HS-5 (cell line): ENCODE measurements around the gene ANKRD18B.
"Not testable (repeated sequence)": the region's sequence is repeated elsewhere in the genome, so short reads cannot be mapped to it uniquely, and the experiment has no call there.

Source experiments
- DNase-seq: peaks from one replicate; pipeline ENCODE4 v3.0.0-alpha.2; 2012; ENCODE audit warnings: low read depth

The ANKRD18B gene

DNA sequence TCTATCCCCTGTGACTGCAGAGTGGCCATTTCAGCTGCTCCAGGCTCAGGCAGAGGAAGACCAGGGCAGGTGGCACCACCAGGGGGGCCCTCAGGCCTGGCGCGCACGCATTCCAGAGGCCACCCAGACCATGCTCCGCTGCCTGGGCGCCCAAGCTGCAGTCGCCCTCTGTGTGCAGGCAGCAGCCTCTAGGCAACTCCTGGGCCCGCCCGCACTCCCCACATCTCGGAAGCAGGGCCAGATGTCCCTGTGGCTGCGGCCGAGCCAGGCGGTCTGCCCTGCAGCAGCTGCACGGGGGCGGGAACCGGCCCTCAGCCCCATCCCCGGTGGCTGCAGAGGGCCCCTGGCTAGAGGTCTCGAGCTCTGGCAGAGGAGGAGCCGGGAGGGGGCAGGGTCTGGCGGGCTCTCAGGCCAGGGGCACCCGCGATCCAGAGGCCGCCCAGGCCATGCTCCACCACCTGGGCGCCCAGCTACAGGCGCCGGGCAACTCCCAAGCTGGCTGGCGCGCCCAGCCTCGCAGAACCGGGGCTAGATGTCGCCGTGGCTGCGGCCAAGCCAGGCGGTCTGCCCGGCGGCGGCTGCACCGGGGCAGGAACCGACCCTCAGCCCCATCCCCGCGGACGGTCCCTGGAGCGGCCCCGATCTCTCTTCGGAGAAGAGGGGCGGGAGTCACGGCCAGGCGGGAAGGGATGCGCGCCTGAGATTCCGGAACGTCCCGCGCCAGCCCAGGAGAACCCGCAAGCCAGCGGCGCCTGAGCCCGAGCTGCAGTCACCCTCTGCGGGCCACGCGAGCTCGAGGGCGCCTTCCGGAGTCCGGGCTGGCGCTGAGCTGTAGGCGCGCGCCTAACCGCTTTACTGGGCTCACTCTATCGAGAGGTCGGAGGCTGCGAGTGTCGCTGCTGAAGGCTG is at the start of gene ANKRD18B:
TSS of gene ANKRD18B (plus strand) at position 855 of the 909 bp plus-strand sequence. CDS start 239 bp downstream, outside the sequence.
- not testable (repeated sequence) for DNase-seq

DNA sequence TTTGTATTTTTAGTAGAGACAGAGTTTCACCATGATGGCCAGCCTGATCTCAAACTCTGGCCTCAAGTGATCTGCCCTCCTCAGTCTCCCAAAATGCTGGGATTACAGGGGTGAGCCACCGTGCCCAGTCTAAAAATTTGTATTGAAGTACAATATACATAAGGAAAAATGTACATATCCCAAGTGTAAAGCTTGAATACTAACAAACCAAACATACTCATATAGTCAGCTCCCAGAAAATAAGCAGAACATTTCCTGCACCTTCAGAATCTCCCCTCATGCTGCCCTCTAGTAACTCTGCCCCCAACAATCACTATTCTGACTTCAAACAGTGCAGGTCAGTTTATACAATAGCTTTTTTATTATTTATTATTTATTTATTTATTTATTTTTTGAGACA is 48.7 kb upstream of the ANKRD18B start:
- no peak for DNase-seq

DNA sequence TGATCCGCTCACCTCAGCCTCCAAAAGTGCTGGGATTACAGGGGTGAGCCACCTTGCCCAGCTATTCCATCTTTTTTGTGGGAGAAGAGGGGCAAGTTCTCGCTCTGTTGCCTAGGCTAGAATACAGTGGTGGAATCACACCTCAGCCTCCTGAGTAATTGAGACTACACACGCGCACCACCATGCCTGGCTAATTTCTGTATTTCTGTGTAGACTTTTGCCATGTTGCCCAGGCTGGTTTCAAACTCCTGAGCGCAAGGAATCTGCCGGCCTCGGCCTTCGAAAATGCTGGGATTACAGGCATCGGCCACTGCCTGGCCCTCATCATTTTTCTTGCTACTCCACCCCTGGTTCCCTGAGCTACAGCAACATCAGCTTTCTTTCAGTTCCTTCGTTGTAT is 47.5 kb upstream of the ANKRD18B start:
- DNase-seq, result no peak

DNA sequence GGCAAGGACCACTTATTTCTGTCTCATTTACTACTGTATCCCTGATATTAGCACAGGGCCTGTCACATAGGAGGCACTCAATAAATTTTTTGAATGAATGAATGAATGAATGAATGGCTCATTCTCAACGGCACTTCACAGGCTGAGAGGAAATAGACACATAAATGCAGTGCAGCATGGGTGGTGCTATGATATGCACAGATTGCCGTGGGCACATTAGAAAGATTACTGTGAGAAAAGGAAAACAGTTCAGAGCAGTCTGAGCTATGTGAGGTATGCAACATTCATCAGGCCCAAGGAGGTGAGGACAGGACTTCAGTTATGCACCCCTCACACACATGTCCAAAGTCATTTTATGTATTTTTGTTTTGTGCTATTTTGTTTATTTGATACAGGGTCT is 43.9 kb upstream of the ANKRD18B start:
- DNase-seq, result no peak

DNA sequence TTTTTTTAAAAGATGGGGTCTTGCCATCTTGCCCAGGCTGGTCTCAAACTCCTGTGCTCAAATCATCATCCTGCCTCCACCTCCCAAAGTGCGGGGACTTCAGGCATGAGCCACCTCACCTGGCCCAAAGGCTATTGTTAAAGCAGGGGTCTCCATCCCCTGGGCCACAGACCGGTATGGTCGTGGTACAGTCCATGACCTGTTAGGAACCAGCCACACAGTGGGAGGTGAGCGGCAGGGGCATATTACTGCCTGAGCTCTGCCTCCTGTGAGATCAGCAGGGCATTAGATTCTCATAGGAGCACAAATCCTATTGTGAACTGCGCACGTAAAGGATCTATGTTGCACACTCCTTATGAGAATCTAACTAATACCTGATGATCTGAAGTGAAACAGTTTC is 43.1 kb upstream of the ANKRD18B start:
- no peak for DNase-seq

DNA sequence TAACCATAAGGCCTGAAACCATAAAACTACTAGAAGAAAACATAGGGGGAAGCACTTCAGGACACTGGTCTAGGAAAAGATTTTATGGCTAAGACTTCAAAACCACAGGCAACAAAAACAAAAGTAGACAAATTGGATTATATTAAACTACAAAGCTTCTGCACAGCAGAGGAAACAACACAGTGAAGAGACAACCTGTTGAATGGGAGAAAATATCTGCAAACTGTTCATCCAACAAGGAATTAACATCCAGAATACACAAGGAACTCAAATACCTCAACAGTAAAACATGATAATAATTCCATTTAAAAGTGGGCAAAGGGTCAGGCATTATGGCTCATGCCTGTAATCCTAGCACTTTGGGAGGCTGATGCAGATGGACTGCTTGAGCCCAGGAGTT is 38.7 kb upstream of the ANKRD18B start:
- not testable (repeated sequence) for DNase-seq

DNA sequence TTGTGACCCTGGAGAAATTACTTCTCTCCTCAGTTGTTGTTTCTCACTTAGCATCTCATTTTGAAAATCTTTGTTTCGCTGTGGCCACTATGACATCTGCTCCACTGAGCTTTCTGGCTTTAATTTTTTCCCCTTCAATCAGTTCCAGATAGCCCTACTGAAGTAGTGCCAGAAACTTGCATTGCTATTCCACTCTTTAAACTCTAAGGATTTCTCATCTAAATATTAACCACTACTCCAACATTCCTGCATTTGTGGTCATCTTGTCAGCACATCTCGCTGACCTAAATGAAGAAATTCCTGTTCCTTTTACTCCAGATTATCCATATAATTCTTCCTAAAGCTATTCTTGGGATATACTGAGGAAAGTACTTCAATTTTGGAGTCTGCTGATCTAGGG is 35.0 kb upstream of the ANKRD18B start:
- DNase-seq, result no peak

DNA sequence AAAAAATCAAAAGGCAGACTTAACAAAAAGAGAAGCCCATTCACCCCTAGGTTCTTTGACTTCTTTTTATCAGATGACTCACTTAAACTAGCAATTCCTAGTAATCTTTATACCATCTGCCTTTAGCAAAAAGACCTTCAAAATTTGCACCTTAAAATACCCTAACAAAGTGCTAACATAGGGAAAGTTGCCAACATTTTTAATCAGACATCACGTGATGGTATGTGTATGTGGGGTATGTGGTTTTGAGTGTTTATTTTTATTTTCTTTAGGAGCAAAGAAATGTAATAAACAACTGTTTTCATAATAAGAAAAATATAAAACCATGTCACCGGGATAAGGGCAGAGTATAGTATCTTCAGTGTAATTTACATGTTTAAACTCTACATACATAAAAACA is 30.2 kb upstream of the ANKRD18B start:
- not testable (repeated sequence) for DNase-seq

DNA sequence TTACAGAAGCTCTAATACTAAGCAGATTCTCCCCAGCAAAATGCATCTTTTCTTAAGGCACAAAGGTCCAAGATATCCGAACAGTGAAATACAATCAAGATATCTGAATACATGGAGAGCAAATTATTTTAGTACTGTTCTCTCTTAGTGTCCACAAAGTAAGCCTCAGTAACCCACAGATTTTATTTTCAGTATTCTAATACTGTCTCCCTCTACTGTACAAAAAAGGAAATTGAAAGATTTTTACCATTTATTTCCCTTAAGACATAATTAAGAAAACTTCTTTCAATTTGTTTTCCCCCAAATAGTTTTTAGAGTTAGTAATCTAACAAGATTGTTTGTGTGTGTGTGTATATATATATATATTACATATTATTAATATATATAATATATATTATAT is 25.7 kb upstream of the ANKRD18B start:
- no peak for DNase-seq

DNA sequence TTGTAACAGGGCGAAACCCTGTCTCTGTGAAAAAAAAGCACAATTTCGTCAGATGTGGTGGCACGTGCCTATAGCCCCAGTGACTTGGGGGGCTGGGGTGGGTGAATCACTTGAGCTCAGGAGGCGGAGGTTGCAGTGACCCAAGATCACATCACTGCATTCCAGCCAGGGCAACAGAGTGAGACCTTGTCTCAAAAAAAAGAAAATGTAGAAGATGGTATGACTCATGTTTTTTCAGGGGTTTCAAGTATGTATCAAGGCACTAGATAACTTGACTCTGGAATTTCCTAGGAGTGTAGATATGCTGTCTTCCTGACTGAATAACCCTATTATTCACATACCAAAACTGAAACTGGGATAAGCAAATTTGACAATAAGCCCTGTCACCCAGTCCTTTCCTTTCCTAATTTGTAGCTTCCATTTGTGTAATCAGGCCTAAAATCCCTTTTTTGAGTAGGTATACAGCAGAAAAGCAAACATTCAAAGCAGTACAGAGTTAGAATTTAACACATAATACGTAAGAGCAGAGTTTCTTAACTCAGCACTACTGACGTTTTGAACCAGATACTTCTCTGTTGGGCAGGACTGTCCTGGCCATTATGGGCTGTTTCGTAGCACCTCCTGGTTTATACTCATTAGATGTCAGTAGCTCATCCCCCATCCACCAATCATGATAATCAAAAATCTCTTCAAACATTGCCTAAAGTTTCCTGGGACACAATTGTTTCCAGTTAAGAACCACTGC is 17.3 kb upstream of the ANKRD18B start:
- peak; percentile 94 for DNase-seq

DNA sequence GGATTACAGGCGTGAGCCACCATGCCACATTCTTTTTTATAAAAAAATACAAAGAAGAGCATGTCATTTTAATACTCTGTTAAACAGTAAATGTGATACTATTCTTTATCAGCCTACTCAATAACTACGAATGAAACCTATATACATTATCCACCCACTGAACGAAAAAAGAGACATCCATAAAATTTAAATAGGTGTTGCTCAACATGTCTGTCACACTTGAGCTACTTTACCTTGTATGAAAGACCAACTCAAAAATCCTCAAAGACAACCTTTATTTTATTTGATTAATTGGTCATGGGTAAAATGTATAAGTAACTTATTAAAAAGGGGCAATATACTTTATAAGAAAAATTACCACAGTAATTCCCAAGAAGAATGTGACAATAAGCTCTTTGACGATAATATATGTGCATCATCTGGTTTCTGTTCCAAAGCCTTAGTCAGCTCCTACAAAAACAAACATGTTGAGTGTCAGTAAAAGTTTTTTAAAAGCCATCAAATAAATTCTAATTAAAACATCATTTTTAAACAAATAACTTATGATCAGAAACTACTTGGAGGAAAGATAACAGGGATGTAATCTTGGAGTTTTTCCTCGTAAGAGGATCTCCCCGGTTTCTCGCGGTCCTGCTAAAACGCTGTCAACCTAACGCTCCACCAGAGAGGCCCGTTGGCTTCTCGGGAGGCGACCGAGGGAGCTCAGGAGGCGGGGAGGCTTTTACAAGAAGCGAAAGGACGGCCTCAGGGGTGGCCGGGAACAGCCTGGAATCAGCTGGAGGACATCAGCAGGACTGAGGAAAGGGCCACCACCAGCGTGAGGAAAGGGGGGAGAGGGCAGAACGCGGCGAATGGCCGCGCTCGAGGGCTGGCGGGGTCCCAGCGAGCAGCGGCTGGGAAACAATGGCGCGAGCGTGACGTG is 13.5 kb upstream of the ANKRD18B start:
- DNase-seq, result peak; percentile 34

DNA sequence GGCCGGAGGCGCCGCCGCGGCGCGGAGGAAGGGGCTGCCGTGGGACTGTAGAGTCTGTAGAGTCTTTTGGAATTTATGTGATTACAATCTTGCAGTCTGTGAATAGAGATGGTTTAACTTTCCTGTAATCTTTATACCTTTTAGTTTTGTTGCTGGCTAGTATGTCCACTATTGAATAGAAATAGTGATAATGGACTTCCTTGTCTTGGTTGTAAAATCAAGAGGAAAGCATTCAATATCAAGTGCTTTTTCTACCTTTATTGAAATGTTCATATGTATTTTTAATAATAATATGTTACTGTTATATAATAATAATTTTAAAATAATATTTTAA is 12.9 kb upstream of the ANKRD18B start:
- DNase-seq, result not testable (repeated sequence)

DNA sequence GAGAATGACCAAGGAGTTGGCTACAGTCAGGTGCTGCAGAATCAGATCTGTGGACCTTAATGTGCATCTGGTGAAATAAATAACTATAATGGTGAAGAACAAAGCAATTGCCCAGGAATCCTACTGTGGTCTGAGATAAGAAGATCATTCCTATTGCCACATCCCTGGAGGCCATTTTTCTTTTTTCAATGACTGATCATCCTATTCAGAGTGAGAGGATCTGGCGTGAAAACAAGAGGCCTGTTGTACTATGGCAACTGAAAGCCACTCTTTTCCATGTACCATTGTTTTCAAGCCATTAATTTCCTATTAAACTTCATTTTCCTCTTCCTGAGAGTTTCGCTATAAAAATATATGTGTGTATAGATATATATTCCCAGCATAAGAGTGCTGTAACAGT is 11.5 kb upstream of the ANKRD18B start:
- DNase-seq, result not testable (repeated sequence)

DNA sequence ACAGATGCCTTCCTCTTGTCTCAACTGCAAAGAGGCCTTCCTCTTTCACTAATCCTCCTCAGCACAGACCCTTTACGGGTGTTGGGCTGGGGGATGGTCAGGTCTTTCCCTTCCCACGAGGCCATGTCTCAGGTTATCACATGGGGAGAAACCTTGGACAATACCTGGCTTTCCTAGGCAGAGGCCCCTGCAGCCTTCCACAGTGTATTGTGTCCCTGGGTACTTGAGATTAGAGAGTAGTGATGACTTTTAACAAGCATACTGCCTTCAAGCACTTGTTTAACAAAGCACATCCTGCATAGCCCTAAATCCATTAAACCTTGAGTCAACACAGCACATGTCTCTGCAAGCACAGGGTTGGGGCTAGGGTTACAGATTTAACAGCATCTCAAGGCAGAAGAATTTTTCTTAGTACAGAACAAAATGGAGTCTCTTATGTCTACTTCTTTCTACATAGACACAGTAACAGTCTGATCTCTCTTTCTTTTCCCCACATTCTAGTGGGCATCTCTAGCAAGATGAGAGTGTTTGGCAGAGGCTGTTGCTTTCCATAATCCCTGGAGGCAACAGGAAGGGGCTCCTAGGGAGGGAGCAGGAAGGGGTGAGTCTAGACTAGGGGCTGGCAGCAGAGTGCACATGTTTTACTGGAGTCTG is 8.6 kb upstream of the ANKRD18B start:
- DNase-seq, result not testable (repeated sequence)

DNA sequence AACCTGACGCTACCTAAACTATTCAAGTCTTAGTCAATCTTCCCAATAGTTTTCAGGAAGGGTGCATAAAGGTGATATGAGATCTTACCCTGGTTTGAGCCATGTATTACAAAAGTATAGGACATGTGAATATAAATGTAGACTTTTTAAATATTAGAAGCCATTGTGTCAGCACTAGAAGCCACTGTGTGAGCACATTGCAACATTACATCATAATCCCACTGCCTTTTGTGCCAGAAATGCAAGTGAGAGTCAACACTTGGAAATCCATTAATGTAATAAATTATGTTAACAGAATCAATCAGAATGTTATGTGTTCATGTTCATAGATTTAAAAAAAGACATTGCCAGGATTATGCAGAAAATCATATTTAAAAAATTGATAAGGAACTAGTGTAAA is 7.7 kb upstream of the ANKRD18B start:
- DNase-seq, result not testable (repeated sequence)

DNA sequence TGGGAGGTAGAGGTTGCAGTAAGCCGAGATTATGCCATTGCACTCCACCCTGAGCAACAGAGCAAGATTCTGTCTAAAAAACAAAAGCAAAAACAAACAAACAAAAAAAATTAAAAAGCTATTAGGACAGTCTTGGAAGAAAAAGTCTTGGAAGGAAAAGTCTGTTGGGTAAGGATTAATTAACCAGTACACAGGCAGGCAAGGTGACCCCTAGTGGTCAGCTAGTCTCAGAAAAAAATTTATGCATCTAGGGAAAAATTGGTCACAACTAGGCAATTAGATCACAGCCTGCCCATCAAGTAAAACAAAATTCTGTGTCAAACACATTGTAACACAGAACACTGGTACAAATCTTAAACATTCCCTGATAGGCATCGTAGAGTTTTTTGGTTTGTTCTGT is 6.7 kb upstream of the ANKRD18B start:
- no peak for DNase-seq

DNA sequence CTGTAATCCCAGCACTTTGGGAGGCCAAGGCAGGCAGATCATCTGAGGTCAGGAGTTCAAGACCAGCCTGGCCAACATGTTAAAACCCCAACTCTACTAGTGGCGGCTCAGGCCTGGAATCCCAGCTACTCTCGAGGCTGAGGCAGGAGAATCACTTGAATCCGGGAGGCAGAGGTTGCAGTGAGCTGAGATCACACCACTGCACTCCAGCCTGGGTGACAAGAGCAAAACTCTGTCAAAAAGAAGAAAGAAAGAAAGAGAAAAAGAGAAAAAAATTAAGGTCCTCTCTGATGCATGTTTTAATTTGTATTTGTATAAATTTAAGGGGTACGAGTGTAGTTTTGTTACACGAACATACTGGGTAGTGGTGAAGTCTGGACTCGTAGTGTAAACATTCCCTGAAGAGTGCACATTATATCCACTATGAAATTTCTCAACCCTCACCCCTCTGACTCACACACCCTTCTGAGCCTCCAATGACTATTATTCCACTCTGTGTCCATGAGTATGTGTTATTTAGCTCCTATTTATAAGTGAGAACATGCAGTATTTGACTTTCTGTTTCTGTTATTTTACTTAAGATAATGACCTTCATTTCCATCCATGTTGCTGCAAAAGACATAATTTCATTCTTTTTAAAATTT is 6.0 kb upstream of the ANKRD18B start:
- peak; percentile 47 for DNase-seq

DNA sequence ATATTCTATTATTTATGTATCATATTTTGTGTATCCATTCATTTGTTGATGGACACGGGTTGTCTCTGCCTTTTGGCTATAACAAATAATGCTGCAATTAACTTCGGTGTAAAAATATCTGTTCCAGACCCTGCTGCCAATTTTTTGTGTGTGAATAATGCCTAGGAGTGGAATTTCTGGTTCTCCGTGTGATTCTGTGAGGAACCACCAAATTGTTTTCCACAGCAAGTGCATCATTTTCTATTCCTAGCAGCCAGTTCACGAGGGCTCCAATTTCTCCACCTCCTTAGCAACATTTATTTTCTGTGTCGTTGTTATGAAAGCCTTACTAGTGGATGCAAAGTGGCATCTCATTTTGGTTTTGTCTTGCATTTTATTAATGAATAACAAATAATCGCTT is 2.2 kb upstream of the ANKRD18B start:
- not testable (repeated sequence) for DNase-seq

DNA sequence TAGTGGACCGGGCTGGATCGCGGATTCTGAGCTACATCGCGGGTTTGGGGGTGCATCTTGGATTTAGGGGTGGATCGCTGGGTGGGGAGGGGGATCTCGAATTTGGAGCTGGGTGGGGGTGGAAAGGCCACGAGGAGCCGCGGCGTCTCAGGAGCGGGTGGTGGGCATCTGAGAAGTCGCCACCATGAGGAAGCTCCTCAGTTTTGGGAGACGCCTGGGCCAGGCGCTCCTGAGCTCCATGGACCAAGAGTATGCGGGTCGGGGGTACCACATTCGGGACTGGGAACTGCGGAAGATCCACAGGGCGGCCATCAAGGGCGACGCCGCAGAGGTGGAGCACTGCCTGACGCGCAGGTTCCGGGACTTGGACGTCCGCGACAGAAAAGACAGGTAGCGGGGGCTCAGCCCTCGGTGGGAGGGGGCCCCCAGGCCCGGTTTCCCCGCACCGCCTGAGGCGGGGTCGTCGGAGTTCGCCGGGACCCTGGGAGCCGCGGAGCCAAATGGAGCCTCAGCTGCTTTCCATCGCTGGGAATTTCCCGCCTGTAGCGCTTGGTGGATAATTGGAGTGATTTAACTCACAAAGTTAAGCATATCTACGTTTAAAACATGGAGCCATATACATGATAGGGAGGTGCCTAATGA is 376 bp downstream of the ANKRD18B start:
- no peak for DNase-seq

DNA sequence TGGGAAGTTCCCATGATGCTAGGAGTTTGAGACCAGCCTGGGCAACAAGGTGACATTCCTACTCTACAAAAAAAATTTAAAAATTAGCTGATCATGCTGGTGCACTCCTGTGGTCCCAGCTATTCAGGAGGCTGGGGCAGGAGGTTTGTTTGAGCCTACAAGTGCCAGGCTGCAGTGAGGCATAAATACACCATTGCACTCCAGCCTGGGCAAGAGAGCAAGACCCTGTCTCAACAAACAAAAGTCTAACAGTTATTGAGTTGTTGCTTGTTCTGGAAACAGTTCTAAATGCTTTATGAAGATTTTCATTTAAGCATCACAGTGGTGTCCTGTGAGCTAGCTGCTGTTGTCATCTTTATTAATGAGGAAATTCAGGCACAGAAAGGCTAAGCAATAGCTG is 4.0 kb downstream of the ANKRD18B start:
- DNase-seq, result not testable (repeated sequence)

DNA sequence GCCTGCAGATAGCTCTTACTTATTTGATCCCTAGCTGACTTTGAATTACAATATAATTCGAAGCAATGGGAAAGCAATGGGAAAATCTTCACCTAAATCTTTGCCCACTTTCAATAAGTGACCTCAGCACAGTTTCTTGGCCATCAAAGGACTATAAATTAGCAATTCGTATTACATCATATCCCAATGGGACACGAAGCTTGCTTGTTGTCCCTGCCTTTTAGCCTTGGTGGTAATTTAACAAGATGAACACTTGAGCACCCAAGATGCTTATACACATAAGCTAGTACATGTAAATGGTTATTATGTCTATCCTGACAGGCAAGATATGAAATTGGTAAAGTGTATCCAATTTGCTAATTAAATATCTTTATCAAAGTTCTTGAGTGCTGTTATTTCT is 9.9 kb downstream of the ANKRD18B start:
- DNase-seq, result not testable (repeated sequence)
